GM12878 (cell line): ENCODE data around the gene TMEM18. TPM values are rescaled to one million over a fixed set of nuclear protein-coding genes. Genes with fewer than 3 reads are reported as not detected.

Source experiments
- ATAC-seq: fragments of 200-7000 bp; cut with Tn5 transposase; 3 replicates; pipeline ENCODE4 v1.9.1; 2020; ENCODE audit warnings: mild to moderate bottlenecking, moderate library complexity
- BruUV-seq: library from RNA; stranded (reverse); fragments of 400-500 nt; replicated peaks from 2 replicates; lab custom pipeline; 2021; lab: Mats Ljungman, UMichigan
- CTCF ChIA-PET: fragments of 300-600 bp; sonication (Branson Sonifier 250); formaldehyde crosslinking; extraction: SDS; loops from one replicate; lab custom pipeline; 2021; ENCODE audit warnings: inconsistent platforms; lab: Yijun Ruan, JAX
- POLR2A ChIA-PET: fragments of 350-600 bp; formaldehyde crosslinking; extraction: SDS; loops from one replicate; lab custom pipeline; 2021; ENCODE audit warnings: inconsistent platforms; lab: Charles Lee
- RAD21 ChIA-PET: fragments of 300-600 bp; sonication (Branson Sonifier 250); formaldehyde crosslinking; loops from one replicate; lab custom pipeline; 2023; ENCODE audit warnings: antibody characterized with exemption; ENCODE audit not compliant: unreplicated experiment; lab: Charles Lee
- SMC1A ChIA-PET: fragments of 300-600 bp; sonication (Branson Sonifier 250); formaldehyde crosslinking; loops from one replicate; lab custom pipeline; 2023; ENCODE audit not compliant: unreplicated experiment, uncharacterized antibody; lab: Charles Lee
- DNase-seq: peaks from one replicate; pipeline ENCODE4 v3.0.0-alpha.2; 2011; ENCODE audit warnings: low read depth, low spot score
- FAIRE-seq: peaks from 3 replicates; lab custom pipeline; 2011; peaks lifted over from hg19 to GRCh38; lab: Jason Lieb, UNC
- H2AFZ ChIP-seq: 2 replicates; pipeline ENCODE4 v1.6.0; 2011; ENCODE audit warnings: low read depth, low read length, control low read depth; ENCODE audit not compliant: control insufficient read depth
- H3K27ac ChIP-seq: 2 replicates; pipeline ENCODE4 v1.5.1; 2011; ENCODE audit warnings: control low read depth; ENCODE audit not compliant: control insufficient read depth, insufficient read depth
- H3K27me3 ChIP-seq, 2 experiments: replicated peaks in 1 of 2; 2 replicates each; pipeline versions ENCODE4 v1.6.0 to v1.6.1; 2011; ENCODE audit warnings: low read length in 1 of 2; ENCODE audit not compliant: control insufficient read depth in 2 of 2, insufficient read depth in 2 of 2
- H3K36me3 ChIP-seq, 2 experiments: 2 replicates each; pipeline ENCODE4 v1.5.1; 2011; ENCODE audit warnings: low read length in 1 of 2; ENCODE audit not compliant: control insufficient read depth in 2 of 2, insufficient read depth in 2 of 2
- H3K4me1 ChIP-seq: 2 replicates; pipeline ENCODE4 v1.6.1; 2011; ENCODE audit warnings: mild to moderate bottlenecking, low read length, moderate library complexity, mixed read lengths; ENCODE audit not compliant: control insufficient read depth, insufficient read depth
- H3K4me2 ChIP-seq: 2 replicates; pipeline ENCODE4 v1.6.0; 2011; ENCODE audit warnings: control low read depth; ENCODE audit not compliant: control insufficient read depth, insufficient read depth
- H3K4me3 ChIP-seq: fragments of 200-600 bp; sonication (generic); 2 replicates; pipeline ENCODE4 v1.5.1; 2016
- H3K79me2 ChIP-seq: 2 replicates; pipeline ENCODE4 v1.6.0; 2011; ENCODE audit warnings: low read length; ENCODE audit not compliant: control insufficient read depth, insufficient read depth
- H3K9ac ChIP-seq: 2 replicates; pipeline ENCODE4 v1.8.0; 2011; ENCODE audit warnings: low read length, control low read depth, mixed read lengths; ENCODE audit not compliant: control insufficient read depth, insufficient read depth
- H3K9me3 ChIP-seq: replicated peaks from 3 replicates; pipeline ENCODE4 v1.5.1; 2011; ENCODE audit warnings: mild to moderate bottlenecking, low read length; ENCODE audit not compliant: control insufficient read depth, insufficient read depth
- H4K20me1 ChIP-seq: 2 replicates; pipeline ENCODE4 v1.6.0; 2011; ENCODE audit not compliant: control insufficient read depth, insufficient read depth
- BCLAF1 ChIP-seq: fragments of 450-650 bp; IDR thresholded peaks from 2 replicates; pipeline ENCODE4 v1.6.1; 2017; ENCODE audit warnings: antibody characterized with exemption, mild to moderate bottlenecking, moderate library complexity
- CBX5 ChIP-seq: sonication (generic); IDR thresholded peaks from 2 replicates; pipeline ENCODE4 v1.6.1; 2016; ENCODE audit warnings: low read depth, moderate library complexity, mild to moderate bottlenecking, inconsistent platforms
- GATAD2B ChIP-seq: fragments of 450-650 bp; conservative IDR thresholded peaks from 2 replicates; pipeline ENCODE4 v1.6.1; 2017; ENCODE audit warnings: low read depth, mild to moderate bottlenecking, moderate library complexity
- JUND ChIP-seq: IDR thresholded peaks from 2 replicates; pipeline ENCODE4 v1.6.1; 2012; ENCODE audit warnings: low read depth, mild to moderate bottlenecking, low read length, improper control_type of control experiment, moderate library complexity
- NFYB ChIP-seq: IDR thresholded peaks from 2 replicates; pipeline ENCODE4 v1.6.1; 2011; ENCODE audit warnings: low read depth, mild to moderate bottlenecking, low read length, improper control_type of control experiment, moderate library complexity; ENCODE audit not compliant: insufficient read depth
- WGBS: methylation state at CpG from one replicate; pipeline ENCODE4 v1.1.6; 2016; ENCODE audit warnings: low lambda C conversion rate; ENCODE audit not compliant: insufficient replicate concordance, insufficient coverage; ENCODE audit errors: missing lambda C conversion rate; 5-methylcytosine and 5-hydroxymethylcytosine counted together
- in situ Hi-C: fragments of 300-500 bp; cut with MboI; formaldehyde crosslinking; loops from 9 replicates; pipeline ENCODE4 v1.14.3; 2018; ENCODE audit warnings: mixed read lengths
- intact Hi-C: fragments of 100-400 bp; cut with micrococcal nuclease; formaldehyde crosslinking; loops from one replicate; pipeline ENCODE4 v1.14.2; 2022; ENCODE audit not compliant: unreplicated experiment
- polyA plus RNA-seq, 11 experiments: library from polyadenylated mRNA; depleted of rRNA in 4 of 11; unstranded in 6 of 11; stranded (reverse) in 5 of 11; fragments of >200 nt; fragmentation: Nextera tagmentation in 4 of 11; fragmentation: Illumina TruSeq in 1 of 11; extraction: Ambion mirVana in 4 of 11; extraction: Trizol in 1 of 11; gene quantifications; 1 replicate in 1 of 11; 2 replicates in 10 of 11; pipeline versions ENCODE4 v1.2.1 to v1.2.3, GENCODE V29; 2011 to 2016; ENCODE audit warnings: inconsistent platforms in 2 of 11, missing spikeins in 2 of 11, low read depth in 1 of 11
- total RNA-seq, 4 experiments: library from RNA; depleted of rRNA in 3 of 4; stranded (reverse); fragments of >200 nt in 3 of 4; fragmentation: Illumina TruSeq in 1 of 4; extraction: Trizol in 1 of 4; gene quantifications; 2 replicates each; pipeline versions ENCODE4 v1.2.1 to v1.2.3, GENCODE V29; 2013 to 2021
- TF ChIP-seq, protein P1 (sequence below): fragments of 450-650 bp; IDR thresholded peaks from 2 replicates; pipeline ENCODE4 v1.6.1; 2017; ENCODE audit warnings: mild to moderate bottlenecking, low read depth, inconsistent platforms; ENCODE audit not compliant: poor library complexity, severe bottlenecking
- TF ChIP-seq, protein P2 (sequence below): IDR thresholded peaks from 2 replicates; pipeline ENCODE4 v1.6.1; 2012; ENCODE audit warnings: low read depth, low read length, improper control_type of control experiment
- TF ChIP-seq, protein P3 (sequence below): fragments of 450-650 bp; IDR thresholded peaks from 2 replicates; pipeline ENCODE4 v1.6.1; 2017; ENCODE audit warnings: mild to moderate bottlenecking, moderate library complexity

TMEM18 gene
- total and polyA plus RNA-seq, 10 of the 15 experiments (the other 5 are each of a cell fraction or from before 2014, with no cell fraction given) = 11.2 to 56.3 (median 26.0) TPM

DNA sequence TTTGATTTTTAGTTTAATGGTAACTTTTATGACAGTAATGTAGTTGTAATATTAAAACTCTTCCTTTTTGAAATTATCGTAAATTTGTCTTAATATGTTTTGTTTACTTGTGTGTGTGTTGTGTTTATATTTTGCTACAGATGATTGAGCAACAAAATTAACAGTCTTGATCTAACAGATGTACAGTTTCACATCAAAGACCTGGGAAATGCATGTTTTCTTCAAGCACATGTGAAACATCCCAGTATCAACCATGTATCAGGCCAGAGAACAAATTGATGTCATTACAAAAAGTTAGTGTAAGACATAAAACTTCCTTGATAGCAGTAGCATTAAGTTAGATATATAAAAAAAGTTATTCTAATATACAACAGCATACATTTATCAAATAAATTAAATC, 45.5 kb downstream of the TMEM18 start:
- Histone ChIP-seq H2AFZ (no peak overlapping the region), H3K27ac (no peak overlapping the region), H3K9ac (no peak overlapping the region), H3K4me1 (no peaks in the 10 kb centered on the region), H4K20me1 (no peaks in the 10 kb centered on the region), H3K36me3 (no peaks in the 10 kb centered on the region), H3K79me2 (no peaks in the 10 kb centered on the region), H3K4me2 (no peak overlapping the region), H3K9me3 (no peaks in the 10 kb centered on the region), H3K4me3 (no peak overlapping the region), H3K27me3 (no peaks in the 10 kb centered on the region; a peak in 1 of 4 replicates)
- RAD21 ChIA-PET = interaction anchor here (0.6 kb wide), 1 partner anchor 342 kb away, joined by 3 read pairs; no protein-coding TSS in a partner anchor
- 39% methylated on average over 1 of the region's 1 CpG for WGBS
- CTCF ChIA-PET = interaction anchor here (0.6 to 1.0 kb wide), 2 partner anchors 355 to 381 kb away, joined by 3 read pairs; no protein-coding TSS in a partner anchor
- SMC1A ChIA-PET = no interaction called here
- FAIRE-seq = no peak
- intact Hi-C loops = loop anchor here (10.0 kb wide), 1 partner anchor 913 kb away; no protein-coding TSS in a partner anchor
- no TSS peak for BruUV-seq
- ATAC-seq = no peak
- POLR2A ChIA-PET = no interaction called here
- in situ Hi-C loops = loop anchor here (10.0 kb wide), 1 partner anchor 387 kb away; no protein-coding TSS in a partner anchor
- no peak for DNase-seq
- no peak for TF ChIP-seq JUND
- TF ChIP-seq, protein P1, sequence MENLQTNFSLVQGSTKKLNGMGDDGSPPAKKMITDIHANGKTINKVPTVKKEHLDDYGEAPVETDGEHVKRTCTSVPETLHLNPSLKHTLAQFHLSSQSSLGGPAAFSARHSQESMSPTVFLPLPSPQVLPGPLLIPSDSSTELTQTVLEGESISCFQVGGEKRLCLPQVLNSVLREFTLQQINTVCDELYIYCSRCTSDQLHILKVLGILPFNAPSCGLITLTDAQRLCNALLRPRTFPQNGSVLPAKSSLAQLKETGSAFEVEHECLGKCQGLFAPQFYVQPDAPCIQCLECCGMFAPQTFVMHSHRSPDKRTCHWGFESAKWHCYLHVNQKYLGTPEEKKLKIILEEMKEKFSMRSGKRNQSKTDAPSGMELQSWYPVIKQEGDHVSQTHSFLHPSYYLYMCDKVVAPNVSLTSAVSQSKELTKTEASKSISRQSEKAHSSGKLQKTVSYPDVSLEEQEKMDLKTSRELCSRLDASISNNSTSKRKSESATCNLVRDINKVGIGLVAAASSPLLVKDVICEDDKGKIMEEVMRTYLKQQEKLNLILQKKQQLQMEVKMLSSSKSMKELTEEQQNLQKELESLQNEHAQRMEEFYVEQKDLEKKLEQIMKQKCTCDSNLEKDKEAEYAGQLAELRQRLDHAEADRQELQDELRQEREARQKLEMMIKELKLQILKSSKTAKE = no peak
- TF ChIP-seq GATAD2B = no peak
- TF ChIP-seq, protein P2, sequence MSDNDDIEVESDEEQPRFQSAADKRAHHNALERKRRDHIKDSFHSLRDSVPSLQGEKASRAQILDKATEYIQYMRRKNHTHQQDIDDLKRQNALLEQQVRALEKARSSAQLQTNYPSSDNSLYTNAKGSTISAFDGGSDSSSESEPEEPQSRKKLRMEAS = no peak
- no peak for TF ChIP-seq NFYB
- TF ChIP-seq, protein P3, sequence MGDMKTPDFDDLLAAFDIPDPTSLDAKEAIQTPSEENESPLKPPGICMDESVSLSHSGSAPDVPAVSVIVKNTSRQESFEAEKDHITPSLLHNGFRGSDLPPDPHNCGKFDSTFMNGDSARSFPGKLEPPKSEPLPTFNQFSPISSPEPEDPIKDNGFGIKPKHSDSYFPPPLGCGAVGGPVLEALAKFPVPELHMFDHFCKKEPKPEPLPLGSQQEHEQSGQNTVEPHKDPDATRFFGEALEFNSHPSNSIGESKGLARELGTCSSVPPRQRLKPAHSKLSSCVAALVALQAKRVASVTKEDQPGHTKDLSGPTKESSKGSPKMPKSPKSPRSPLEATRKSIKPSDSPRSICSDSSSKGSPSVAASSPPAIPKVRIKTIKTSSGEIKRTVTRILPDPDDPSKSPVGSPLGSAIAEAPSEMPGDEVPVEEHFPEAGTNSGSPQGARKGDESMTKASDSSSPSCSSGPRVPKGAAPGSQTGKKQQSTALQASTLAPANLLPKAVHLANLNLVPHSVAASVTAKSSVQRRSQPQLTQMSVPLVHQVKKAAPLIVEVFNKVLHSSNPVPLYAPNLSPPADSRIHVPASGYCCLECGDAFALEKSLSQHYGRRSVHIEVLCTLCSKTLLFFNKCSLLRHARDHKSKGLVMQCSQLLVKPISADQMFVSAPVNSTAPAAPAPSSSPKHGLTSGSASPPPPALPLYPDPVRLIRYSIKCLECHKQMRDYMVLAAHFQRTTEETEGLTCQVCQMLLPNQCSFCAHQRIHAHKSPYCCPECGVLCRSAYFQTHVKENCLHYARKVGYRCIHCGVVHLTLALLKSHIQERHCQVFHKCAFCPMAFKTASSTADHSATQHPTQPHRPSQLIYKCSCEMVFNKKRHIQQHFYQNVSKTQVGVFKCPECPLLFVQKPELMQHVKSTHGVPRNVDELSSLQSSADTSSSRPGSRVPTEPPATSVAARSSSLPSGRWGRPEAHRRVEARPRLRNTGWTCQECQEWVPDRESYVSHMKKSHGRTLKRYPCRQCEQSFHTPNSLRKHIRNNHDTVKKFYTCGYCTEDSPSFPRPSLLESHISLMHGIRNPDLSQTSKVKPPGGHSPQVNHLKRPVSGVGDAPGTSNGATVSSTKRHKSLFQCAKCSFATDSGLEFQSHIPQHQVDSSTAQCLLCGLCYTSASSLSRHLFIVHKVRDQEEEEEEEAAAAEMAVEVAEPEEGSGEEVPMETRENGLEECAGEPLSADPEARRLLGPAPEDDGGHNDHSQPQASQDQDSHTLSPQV = no peak
- no peak for TF ChIP-seq CBX5
- no peak for TF ChIP-seq BCLAF1
- TF ChIP-seq, all 136 proteins: peak for 0
